AG10803 (cell line): ENCODE results near the gene PEX11G.

Experiments
- DNase-seq: peaks from one replicate; pipeline ENCODE4 v3.0.0; 2010; ENCODE audit warnings: low read depth
- H3K4me3 ChIP-seq: 2 replicates; pipeline ENCODE4 v1.5.1; 2011; ENCODE audit warnings: mild to moderate bottlenecking, low read length, control low read depth
- CTCF ChIP-seq: conservative IDR thresholded peaks from 2 replicates; pipeline ENCODE4 v1.5.1; 2011; ENCODE audit warnings: mild to moderate bottlenecking, low read length, control low read depth, inconsistent platforms

Gene PEX11G

GRCh38 chr19:7471696-7472615 lies 16.9 kb downstream of the PEX11G start:
- DNase-seq = no peak
- no peak for TF ChIP-seq CTCF
- no peak overlapping the region for H3K4me3 ChIP-seq

- no peak overlapping the region for H3K4me3 ChIP-seq
- no peak for TF ChIP-seq CTCF
- no peak for DNase-seq
Observed at GRCh38 chr19:7470540-7471305, 18.1 kb downstream of the PEX11G start.

- H3K4me3 ChIP-seq = no peak overlapping the region
- TF ChIP-seq CTCF = no peak
- DNase-seq = no peak
Observed at GRCh38 chr19:7469669-7470285, 19.1 kb downstream of the PEX11G start.

- DNase-seq = no peak
- TF ChIP-seq CTCF = no peak
- H3K4me3 ChIP-seq = no peak overlapping the region
Observed at GRCh38 chr19:7468840-7469239, 20.0 kb downstream of the PEX11G start.

GRCh38 chr19:7467009-7467989 lies 21.5 kb downstream of the PEX11G start:
- no peak for TF ChIP-seq CTCF
- no peak for DNase-seq
- no peak overlapping the region for H3K4me3 ChIP-seq

- DNase-seq = no peak
- no peak for TF ChIP-seq CTCF
- no peak overlapping the region for H3K4me3 ChIP-seq
Observed at GRCh38 chr19:7463575-7463974, 25.3 kb downstream of the PEX11G start.
